ENCODE measurements around the gene UBL4B.
A peak's percentile ranks its signal among the peaks of the same experiment; 100 is the strongest.

UBL4B gene

DNA sequence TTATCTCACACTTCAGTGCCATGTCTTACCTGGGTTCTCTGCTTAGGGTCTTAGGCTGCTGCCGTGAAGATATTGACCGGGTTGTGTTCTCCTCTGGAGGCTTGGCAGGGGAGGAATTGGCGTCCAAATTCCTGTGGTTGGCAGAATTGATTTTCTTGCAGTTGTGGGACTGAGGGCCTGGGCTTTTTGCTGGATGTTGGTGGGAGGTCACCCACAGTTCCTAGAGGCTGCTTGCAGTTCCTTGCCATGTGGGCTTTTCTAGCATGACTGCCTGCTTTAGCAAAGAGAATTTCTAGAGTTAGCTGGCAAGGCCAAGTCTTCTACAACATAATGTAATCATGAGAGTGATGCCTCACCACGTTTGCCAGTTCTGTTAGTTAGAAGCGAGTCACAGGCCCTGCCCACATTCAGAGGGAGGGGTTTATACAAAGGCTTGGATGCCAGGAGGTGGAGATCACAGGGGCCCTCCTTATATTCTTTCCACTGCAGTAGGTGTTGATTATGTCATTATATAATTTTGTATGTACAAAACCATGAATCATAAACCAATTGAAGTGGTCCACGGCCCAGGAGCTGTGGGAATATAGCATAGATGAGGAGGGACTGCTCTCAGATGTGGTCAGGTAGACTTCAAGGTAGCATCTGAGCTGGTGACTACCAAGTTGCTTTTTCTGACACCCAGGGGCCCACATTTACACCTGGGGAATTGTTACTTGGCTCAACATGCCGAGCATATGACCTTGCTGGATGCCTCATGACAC is 6.6 kb downstream of the UBL4B start:
- DNase-seq = peak in 1 of 2 donors; percentile 3

DNA sequence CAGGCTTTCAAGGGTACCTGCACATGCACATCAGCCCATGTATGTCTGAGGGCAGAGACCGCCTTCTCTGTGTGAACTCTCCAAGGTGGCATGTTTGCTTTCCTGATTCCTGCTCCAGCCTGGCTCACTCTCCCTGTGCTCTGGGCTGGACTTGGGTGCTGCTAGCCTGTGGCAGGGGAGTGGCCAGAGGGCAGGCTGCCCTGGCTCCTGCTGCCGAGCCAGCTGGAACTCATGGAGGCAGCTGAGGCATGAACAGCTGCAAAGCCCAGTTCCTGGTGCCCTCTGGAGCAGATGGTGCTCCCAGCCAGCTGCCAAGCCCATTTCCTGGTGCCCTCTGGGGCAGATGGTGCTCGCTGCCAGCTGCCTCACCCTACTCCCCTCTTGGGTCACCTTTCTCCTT is 7.6 kb downstream of the UBL4B start:
- DNase-seq = no peak

DNA sequence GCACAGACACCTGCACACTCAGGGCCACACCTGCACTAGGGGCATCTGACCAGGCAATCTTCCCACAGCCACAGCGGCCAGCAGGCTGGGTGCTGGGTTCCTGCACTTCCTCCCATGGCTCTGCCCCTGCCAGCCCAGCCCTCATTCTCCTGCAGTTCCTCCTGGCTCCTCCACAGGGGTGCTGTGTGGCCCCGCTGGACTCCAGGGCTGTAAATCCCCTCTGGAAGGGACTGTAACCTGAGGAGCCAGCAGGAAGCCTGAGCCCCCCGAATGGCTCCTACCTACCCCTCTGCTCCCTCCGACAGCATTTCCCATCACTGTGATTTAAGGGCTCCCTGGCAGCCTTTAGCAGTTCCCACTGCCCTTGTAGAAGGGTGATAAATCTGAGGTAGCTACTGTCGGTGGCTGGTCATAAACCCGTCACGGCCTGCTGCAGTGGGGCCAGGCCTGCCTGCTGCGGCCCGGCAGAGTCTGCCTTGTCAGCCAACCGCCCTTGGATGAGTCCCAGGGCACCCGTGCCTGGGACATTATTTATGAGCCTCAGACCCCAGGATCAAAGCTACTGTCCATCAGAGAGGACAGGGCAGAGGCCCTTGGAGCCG is 8.8 kb downstream of the UBL4B start:
- no peak for DNase-seq

DNA sequence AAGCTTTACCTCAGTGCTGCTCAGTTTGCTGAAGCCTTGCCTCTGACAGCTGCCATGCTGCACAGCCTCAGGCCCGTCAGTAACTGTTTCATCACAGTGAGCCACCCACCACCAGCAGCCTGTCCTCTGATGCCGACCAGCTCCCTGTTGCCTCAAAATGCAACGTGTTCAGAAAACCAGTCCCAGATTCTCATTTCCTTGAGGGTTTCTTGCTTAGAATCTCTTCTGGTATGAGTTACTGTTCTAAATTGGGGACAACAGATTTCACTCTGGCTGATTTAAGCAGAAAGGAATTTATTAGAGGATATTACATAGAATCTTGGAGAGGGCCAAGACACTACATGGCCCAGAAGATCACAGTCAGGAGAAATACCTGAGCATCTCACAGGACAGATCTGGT is 11.0 kb downstream of the UBL4B start:
- DNase-seq = no peak

DNA sequence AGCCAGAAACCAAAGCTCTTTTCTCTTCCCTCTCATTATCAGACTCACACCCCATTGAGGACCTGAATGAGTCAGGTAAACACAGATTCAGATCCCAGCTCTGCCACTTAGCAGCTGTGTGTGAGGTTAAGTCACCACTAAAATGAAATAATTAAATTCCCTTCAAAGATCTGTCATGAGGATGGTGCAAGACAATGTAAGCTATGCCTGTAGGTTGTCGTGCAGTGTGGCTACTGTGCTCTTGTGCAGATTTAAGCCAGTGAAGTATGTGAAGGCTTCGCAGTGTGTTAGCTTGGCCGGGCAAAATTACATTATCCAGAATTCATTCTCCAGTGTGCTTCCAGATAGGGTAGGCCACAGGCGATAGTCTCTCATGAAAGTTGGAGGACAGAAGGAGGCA is 13.6 kb downstream of the UBL4B start:
- no peak for DNase-seq

DNA sequence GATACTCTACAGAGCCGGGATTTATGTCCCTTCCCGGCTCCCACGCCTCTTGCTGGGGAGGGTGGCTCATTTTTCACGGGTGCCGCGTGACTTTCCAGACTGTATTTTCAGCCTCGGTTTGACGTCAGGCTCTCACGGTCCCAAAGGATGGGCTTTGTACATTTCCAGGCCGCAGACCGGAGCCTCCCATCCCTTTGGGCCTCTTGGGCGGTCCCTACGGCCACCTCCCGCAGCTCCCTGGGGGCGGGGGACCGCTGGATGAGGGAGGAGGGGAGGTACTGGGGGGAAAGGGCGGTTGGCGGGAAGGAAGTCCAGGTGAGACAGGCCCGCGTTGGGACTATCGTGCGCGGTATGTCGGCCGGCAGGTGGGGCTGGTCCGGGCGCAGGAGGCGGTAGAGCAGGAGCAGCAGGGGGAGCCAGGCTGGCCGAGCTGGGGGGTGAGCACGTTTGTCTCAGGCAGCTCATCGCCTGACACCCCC is 17.9 kb downstream of the UBL4B start:
- no peak for DNase-seq

DNA sequence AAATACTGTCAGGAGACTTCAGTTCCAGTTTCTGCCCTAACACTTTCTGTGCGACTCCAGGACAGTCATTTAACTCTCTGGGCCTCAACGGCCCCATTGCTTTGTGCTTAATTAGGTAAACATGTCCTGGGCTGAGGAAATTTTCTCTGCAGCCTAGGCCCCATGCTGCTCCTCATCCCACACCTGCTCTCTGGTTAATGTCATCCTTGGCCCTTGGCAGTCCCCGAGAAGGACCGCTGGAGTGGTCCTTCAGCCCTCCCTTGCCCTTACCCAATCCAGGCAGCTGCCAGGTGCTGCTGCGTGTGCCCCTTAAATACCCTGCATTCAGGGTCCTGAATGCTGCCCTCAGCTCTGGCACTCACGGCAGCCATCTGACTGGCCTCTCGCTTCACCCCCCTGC is 18.7 kb downstream of the UBL4B start:
- DNase-seq = no peak

DNA sequence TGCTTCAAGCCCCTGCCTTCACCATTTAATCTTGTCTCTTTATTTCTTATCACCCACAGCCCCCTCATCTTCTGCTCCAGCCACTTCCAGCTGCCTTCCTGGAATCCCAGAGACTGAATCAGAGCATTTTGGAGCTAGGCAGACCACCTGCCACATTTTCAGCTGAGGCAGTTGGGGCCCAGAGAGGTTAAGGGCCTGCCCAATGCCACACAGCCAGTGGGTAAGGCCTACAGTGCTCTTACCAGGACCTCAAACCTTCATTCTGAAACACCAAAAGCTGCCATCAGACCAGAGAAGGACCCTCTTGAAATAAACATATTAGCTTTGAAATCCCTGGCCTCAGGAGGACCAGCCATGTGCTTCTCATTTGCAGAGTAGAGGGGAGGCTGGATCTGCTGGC is 20.4 kb downstream of the UBL4B start:
- DNase-seq = no peak

DNA sequence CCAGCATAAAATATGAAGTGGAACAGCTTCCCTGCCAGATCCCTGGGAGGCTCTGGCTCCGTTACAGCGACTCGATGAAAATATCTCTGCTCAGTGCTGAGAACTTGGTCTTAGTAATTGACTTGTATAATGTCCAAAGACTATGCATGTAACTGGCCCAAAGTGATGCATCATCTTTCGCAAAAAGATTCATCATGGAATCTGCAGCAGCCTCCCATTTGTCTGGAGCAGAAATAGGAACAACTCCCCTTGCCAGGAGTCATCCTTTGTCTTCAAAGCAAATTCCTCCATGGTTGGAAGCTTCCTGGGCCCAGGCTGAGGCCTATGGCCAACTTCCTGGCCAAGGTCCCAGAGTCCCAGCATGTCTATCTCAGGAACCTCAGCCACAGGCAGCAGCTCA is 21.2 kb downstream of the UBL4B start:
- DNase-seq = no peak

DNA sequence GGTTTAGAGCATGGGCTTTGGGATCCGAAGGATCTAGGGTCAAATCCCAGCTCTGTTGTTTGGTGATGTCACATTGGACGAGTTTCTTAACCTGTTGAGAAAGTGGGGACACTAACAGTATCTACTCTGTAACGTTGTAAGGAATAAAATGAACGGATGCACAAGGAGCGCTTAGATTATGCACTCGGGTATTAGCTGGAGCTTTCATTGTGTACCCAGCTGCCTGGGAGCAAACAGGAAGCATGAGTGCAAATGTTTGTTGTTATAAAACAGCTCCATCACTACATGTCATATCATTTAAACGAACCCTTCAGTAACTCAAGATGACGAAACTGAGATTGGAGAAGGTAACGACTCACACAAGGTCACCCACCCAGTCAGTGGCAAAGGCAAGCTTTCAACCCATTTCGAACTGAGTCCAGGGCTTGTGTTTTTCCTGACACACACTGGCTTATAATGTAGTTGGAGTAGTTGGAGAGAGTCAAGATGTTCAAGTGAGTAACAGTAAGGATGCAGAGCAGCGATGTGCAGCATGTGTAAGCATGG is 21.9 kb downstream of the UBL4B start:
- DNase-seq = no peak

DNA sequence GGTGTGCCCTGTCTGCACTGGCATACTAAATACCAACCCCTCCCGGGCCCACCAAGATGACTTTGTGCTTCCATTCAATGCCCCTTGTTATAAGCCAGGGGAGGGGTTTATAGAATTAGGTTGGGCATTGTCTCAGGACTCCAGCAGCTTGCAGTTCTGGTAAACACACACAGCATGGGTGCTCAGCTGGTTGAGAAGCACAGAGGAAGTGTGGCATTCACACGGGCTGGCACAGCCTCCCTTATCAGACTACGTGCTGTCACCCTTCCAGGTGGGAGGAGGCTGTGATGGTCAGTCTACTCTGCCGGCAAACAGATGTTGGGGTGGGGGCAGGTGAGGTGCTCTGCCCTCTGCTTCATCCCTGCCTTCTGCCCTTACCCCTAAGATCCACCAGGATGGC is 23.0 kb downstream of the UBL4B start:
- no peak for DNase-seq

DNA sequence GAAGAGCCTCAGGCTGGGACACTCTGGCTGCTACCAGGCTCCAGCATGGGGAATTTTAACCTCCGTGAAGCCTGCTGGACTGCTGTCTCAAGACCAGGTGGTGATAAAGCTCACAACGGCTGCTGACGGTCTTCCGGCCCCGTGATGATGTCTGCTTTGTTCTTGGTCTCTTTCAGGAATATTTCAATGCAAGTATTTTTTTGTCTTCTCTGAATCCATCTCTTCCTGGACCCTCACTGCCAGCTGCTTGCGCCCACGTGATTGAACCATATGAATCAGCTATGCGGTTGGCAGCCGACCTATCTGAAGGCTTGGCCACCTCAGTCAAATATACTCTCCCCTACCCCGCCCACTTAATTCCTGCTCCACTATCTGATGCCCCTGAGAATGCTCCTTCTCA is 23.4 kb downstream of the UBL4B start:
- no peak for DNase-seq

DNA sequence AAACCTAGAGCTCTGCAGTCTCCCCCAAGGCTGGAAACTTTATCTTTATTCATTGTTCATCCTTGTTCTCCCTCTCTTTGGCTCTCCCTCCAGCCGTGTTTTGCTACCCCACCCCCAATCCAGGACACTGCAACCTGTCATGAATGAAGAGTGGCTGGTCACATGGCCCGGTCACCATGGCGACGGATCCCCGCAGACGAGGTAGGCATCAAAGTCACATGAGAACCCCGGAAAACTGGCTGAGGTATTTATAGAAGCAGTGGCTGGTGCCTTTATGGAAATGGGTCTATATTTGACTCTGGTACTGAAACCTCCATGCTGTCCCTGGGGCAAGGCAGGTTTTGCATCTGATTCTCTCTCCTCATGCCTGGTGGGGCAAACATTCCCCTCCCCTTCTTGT is 24.7 kb downstream of the UBL4B start:
- DNase-seq = no peak

DNA sequence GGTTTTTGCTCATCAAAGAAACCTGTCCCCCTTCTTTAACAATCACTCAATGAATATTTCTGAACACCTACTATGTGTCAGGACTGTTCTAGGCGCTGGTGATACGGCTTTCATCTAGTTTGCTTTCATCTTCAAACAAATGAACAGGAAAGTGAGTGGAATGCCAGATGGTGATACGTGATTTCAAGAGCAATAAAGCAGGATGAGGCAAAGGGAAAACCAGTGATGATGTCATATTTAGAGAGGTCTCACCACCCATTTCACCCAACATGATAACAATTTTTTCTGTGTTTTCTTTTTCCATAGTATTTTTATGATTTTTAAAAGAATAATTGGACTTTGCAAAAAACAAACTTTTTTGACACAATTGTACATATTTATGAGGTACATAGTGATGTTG is 26.7 kb downstream of the UBL4B start:
- no peak for DNase-seq

DNA sequence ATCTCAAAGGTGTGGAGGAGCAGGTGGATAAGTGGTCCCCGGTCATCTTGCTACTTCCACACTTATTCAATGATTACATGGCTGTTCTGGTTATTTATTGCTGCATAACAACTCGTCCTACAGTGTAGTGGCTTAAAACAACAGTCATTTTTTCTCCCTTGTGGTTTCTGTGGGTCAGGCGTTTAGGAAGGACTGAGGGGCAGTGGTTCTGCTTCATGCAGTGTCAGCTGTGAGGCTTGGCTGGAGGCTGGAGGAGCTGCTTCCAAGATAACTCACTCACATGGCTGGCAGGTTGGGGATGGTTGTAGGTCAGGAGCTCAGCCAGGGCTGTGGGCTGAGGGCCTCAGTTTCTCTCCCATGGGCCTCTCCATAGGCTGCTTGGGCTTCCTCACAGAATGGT is 32.1 kb downstream of the UBL4B start:
- no peak for DNase-seq

DNA sequence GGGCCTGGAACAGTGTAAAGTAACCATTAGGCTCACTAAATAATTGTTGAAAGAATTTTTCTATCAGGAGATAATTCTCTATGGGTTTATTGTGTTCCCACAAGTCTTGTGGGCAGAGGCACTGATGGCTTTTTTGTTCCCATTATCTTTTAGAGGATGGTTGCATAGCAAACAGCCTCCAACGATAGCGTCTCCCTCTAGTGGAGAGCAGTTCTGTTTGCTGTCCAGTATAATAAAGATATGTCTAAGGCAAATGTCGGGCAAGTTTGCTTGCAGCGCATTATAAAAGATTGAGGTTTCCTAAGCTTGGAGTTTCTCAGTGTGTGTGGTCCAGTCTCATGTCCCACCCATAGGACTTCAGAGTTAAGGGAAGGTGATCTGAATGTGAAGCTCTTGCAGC is 36.7 kb downstream of the UBL4B start:
- DNase-seq = peak in 1 of 2 donors; percentile 7

DNA sequence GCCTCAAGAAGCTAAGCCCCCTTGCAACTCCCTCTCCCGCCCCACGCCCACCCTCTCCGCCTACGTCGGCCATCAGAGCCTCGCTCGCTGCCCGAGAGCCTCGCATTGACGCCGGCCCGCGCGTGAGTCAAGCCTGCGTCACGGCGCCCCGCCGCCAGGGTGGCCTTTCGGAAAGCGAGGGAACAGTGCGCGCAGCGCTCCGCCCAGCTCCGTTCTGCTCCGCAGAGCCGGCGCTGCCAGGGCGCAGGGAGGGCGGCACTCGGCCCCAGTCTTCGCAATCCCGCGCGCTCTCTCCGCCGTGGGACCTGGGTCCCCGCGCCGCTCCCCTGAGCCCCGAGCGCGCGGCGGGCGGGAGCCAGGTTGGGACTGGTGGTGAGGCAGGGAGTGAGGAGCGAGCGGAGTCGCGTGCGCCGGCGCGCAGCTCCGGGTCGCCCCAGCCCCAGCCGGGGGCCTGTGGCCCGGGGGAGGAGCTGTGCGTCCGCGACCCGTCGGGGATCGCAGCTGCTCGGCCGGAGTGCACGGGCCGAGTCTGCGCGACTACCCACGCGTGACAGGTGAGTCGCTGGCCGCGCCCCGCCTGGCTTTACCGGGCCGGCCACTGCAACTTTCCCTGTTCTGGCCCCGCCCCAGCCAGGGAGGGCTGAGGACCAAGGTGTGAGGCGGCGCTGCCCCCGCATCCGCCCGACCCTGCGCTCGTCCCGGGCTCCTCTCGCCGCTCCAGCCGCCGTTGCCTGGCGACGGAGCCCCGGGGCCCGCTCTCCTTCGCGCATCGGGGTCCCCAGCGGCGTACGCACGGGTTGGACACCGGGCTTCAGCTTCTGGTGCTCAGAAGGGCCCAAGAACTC is 38.3 kb downstream of the UBL4B start, which contains the start of gene SLC6A17:
Gene SLC6A17, plus strand, starts transcription at position 165 of the 845 bp plus-strand sequence. CDS start 16,436 bp downstream, outside the sequence.
- DNase-seq = peak in 1 of 2 donors; percentile 14

DNA sequence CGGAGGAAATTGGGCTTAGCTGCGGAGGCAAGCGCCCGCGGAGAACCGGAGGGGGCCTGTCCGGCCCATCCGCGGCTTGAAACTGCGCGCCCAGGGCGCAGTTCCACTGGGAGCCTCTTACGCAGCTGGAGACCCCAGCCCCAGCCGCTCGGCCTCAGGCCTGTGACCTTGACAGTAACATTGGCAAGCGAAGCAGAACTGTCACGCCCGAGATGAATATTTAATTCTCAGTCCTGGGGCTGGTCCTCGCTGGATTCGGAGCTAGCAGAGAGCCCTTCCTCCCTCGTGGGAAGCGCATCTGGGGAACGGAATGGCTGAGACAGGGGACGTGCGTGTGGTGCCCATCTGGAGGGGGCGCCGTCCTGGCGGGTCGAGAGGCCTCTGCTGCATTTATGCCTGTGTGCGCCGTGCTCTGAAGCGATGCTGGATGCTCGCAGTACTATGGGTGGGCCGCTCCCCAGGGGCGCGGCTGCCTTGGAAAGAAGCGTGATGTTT is 39.0 kb downstream of the UBL4B start:
- DNase-seq = no peak

DNA sequence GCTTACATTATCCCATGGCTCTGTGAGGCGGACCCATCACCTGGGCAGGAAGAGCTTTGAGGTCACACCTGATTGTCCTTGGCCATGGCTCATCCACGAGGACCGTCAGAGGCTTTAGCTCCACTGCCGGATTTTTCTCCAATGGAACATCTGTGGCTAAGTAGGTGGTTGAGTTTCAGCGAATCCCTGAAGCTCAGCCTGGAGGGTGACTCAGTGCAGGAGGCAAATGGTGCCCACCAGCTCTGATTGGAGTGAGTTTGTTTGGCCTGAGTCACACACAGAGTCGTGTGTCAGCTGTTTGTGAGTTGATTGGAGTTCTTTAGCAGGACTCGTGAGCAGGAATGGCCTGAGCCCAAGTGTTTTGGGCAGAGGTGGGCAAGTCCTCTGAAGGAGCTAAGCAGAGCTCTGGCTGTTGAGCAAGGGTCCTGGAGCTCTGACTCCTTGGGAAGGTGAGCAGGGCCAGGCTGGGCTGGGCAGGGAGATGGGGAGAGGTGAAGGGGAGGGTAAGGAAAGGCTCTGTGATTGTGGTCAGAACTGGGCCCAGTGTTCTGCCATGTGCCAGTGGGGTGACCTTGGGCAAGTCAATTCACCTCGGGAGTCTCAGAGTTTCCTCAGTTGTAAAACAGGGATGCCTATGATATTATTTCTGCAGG is 40.0 kb downstream of the UBL4B start:
- DNase-seq = no peak

DNA sequence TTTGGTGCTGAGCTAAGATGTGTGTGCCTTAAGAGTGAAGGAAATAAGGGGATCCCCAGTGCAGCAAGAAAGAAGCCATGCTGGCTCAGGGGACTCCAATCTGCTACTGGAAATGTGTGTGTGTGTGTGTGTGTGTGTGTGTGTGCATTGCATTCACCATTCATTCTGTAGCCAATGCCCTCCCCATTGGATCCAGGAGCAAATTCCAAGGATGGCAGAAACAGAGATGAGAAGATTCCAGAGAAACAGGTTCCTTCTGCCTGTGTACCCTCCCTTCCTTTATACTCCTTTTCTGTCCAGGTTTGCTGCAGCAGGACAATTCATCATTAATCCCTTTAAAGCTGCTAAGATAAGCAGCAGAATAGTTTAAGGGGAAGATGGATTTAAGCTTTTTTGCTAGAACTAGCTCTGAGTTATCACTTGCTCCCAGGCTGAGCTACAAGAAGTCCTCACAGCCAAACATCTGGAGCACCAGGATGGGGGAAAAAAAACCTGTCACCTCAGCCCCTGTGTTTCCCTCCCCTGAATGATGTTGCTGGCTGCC is 41.2 kb downstream of the UBL4B start:
- DNase-seq = no peak

DNA sequence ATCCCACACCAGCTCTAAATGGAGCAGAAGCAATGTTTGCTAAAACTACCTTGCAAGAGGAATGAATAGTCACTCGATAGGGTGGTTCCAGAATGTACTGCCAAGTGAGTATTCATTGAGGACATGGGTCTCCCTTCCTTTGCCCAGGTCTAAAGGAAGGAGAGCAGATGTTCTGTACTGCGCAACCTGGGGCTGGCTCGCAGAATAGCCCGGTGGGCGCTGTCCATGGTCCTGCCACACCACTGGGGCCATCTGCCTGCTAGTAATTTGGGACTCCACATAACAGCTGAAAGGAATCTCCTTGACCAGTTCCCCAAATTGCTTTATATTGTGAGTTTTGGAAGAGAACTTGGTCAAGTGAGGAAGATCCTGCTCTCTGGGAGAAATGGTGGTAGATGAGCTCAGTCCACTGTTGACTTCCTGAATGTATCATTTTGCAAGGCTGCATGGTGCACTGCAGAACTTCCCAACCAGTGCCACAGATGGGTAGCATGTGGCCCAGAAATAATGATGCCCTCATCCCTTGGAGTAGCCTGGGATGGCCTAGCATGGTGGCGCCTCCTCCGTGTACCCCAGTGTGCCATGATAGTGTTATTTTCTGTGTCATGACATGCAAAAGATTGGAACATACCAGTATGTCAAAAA is 43.8 kb downstream of the UBL4B start:
- DNase-seq = peak; percentile 45 to 61

DNA sequence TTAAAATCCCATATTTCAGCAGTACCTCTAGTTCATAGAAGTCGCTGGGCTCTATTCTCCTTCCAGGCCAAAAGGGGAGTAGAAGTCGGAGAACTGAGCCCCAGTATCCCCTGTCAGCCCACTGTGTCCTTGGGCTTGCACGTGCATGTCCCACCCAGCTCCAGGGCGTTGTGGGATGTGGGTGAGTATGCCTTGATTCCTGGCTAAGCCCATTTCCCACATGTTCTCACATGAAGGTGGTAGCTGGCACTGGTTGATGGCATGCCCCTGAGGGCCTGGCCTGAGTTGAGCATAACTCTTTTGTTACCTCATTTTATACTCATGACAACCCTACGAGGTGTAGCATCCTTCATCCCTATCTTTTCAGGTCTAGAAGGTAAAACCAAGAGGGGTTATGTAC is 46.0 kb downstream of the UBL4B start:
- DNase-seq = no peak

Measured in inflammatory macrophage treated with lipopolysaccharide for 1 hour (primary cell).